Measurements from ENCODE around the gene CDC16.

The CDC16 gene

DNA sequence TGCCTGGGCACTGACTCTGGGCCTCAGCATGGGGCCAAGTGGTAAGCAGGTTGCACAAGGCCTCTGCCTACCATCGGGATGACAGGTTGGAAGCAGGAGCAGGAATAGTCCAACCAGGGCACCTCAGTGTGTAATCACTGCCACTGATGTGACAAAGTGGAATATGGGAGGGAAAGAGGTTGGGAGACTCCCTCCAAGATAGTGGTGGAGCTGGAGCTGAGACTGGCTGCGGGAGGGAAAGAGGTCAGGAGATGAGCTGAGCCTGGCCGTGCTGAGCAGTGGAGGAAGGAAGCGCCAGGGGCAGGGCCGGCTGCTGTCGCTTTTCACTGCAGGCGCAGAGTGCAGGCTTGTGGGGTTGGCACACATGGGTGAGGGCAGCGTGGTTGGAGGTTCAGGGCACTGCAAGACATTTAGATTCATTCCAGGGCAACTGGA, 53.5 kb downstream of the CDC16 start:
- Histone ChIP-seq H3K4me2 (ENCODE audit: low read length) (no peak overlapping the region), H3K4me1 (ENCODE audit: control insufficient read depth in 1 of 2, insufficient read depth in 2 of 2, low read length in 2 of 2) (no peaks in the 10 kb centered on the region), H3K9ac (ENCODE audit: low read length) (no peak overlapping the region), H3K9me3 (ENCODE audit: insufficient read depth, low read depth, low read length) (no peaks in the 10 kb centered on the region), H2BK120ac (ENCODE audit: insufficient read depth, low read length, poor library complexity) (no peak overlapping the region), H3K4ac (ENCODE audit: low read depth, low read length) (no peak overlapping the region), H3K4me3 (ENCODE audit: low read depth, low read length) (no peak overlapping the region), H4K8ac (ENCODE audit: low read depth, low read length) (no peak overlapping the region), H2BK12ac (ENCODE audit: low read length) (no peak overlapping the region), H3K27me3 (ENCODE audit: insufficient read depth, low read length) (no peaks in the 10 kb centered on the region), H3K79me1 (ENCODE audit: low read length) (no peaks in the 10 kb centered on the region), H2AFZ (ENCODE audit: insufficient read depth, low read length, poor library complexity) (no peak overlapping the region), H3K36me3 (ENCODE audit: control insufficient read depth in 1 of 2, insufficient read depth in 2 of 2, low read length in 2 of 2) (peaks cover 41 to 56% of the 10 kb centered on the region in 2 experiments), H3K27ac (ENCODE audit: low read depth, low read length) (no peak overlapping the region), H2AK5ac (ENCODE audit: low read length) (no peak overlapping the region), H4K91ac (ENCODE audit: low read depth, low read length) (no peak overlapping the region), H3K18ac (ENCODE audit: low read length) (no peak overlapping the region), H4K12ac (ENCODE audit: low read depth, low read length) (no peak overlapping the region), H2BK5ac (ENCODE audit: low read depth, low read length, poor library complexity) (no peak overlapping the region), H3K23ac (ENCODE audit: low read length) (no peak overlapping the region), H3K14ac (ENCODE audit: low read length) (no peak overlapping the region), H3K79me2 (ENCODE audit: control insufficient read depth, insufficient read depth, low read length, poor library complexity) (no peaks in the 10 kb centered on the region)
- no peak for DNase-seq
- no CpG with 5 or more reads among the region's 8 CpGs for WGBS (ENCODE audit: extremely low coverage, insufficient coverage, insufficient read length)

- no peak overlapping the region for H3K23ac ChIP-seq (ENCODE audit: low read length)
- no peak overlapping the region for H2BK5ac ChIP-seq (ENCODE audit: low read depth, low read length, poor library complexity)
- H3K4ac ChIP-seq (ENCODE audit: low read depth, low read length): no peak overlapping the region
- no peak overlapping the region for H4K8ac ChIP-seq (ENCODE audit: low read depth, low read length)
- H3K79me2 ChIP-seq (ENCODE audit: control insufficient read depth, insufficient read depth, low read length, poor library complexity): no peaks in the 10 kb centered on the region
- no peaks in the 10 kb centered on the region for H3K9me3 ChIP-seq (ENCODE audit: insufficient read depth, low read depth, low read length)
- no peak overlapping the region for H3K14ac ChIP-seq (ENCODE audit: low read length)
- no peak overlapping the region for H3K4me3 ChIP-seq (ENCODE audit: low read depth, low read length)
- H3K4me2 ChIP-seq (ENCODE audit: low read length): no peak overlapping the region
- no peaks in the 10 kb centered on the region for H3K27me3 ChIP-seq (ENCODE audit: insufficient read depth, low read length)
- no CpG with 5 or more reads among the region's 10 CpGs for WGBS (ENCODE audit: extremely low coverage, insufficient coverage, insufficient read length)
- H3K27ac ChIP-seq (ENCODE audit: low read depth, low read length): no peak overlapping the region
- H3K9ac ChIP-seq (ENCODE audit: low read length): no peak overlapping the region
- H3K36me3 ChIP-seq (ENCODE audit: control insufficient read depth in 1 of 2, insufficient read depth in 2 of 2, low read length in 2 of 2): peaks cover 37 to 49% of the 10 kb centered on the region in 2 experiments
- no peak overlapping the region for H4K91ac ChIP-seq (ENCODE audit: low read depth, low read length)
- no peaks in the 10 kb centered on the region for H3K79me1 ChIP-seq (ENCODE audit: low read length)
- H2BK12ac ChIP-seq (ENCODE audit: low read length): no peak overlapping the region
- no peak for DNase-seq
- no peaks in the 10 kb centered on the region for H3K4me1 ChIP-seq (ENCODE audit: control insufficient read depth in 1 of 2, insufficient read depth in 2 of 2, low read length in 2 of 2)
- H2BK120ac ChIP-seq (ENCODE audit: insufficient read depth, low read length, poor library complexity): no peak overlapping the region
- no peak overlapping the region for H2AFZ ChIP-seq (ENCODE audit: insufficient read depth, low read length, poor library complexity)
- no peak overlapping the region for H2AK5ac ChIP-seq (ENCODE audit: low read length)
- H4K12ac ChIP-seq (ENCODE audit: low read depth, low read length): no peak overlapping the region
- H3K18ac ChIP-seq (ENCODE audit: low read length): no peak overlapping the region
These were observed 61.8 kb downstream of the CDC16 start for GRCh38 chr13:114296448-114296847.

DNA sequence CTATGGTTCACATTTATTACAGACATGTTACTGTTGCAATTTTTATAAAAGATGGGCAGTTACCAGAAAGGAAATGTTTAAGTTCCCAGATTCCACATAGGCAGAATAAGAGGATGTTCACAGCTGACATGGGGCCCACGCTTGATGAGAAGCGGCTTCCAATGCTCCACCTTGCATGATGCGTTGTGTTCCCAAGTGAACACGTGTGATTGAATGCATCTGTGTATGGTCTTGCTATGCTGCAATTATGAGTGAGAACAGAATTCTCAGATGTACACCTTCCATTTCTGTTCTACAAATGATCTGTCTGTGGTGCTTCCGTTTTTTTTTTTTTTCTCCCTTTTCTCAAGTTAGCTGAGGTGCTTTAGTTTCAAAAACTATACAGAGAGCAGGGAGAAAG, 62.2 kb downstream of the CDC16 start:
- no peak overlapping the region for H2BK120ac ChIP-seq (ENCODE audit: insufficient read depth, low read length, poor library complexity)
- no peak overlapping the region for H3K4me3 ChIP-seq (ENCODE audit: low read depth, low read length)
- no peaks in the 10 kb centered on the region for H3K27me3 ChIP-seq (ENCODE audit: insufficient read depth, low read length)
- no peak overlapping the region for H4K12ac ChIP-seq (ENCODE audit: low read depth, low read length)
- H2AK5ac ChIP-seq (ENCODE audit: low read length): no peak overlapping the region
- H3K4ac ChIP-seq (ENCODE audit: low read depth, low read length): no peak overlapping the region
- no peak overlapping the region for H4K91ac ChIP-seq (ENCODE audit: low read depth, low read length)
- no peaks in the 10 kb centered on the region for H3K9me3 ChIP-seq (ENCODE audit: insufficient read depth, low read depth, low read length)
- H3K36me3 ChIP-seq (ENCODE audit: control insufficient read depth in 1 of 2, insufficient read depth in 2 of 2, low read length in 2 of 2): peaks cover 39 to 51% of the 10 kb centered on the region in 2 experiments
- no peak overlapping the region for H2AFZ ChIP-seq (ENCODE audit: insufficient read depth, low read length, poor library complexity)
- H2BK5ac ChIP-seq (ENCODE audit: low read depth, low read length, poor library complexity): no peak overlapping the region
- no peak overlapping the region for H3K27ac ChIP-seq (ENCODE audit: low read depth, low read length)
- H3K4me1 ChIP-seq (ENCODE audit: control insufficient read depth in 1 of 2, insufficient read depth in 2 of 2, low read length in 2 of 2): no peaks in the 10 kb centered on the region
- no peak overlapping the region for H3K23ac ChIP-seq (ENCODE audit: low read length)
- H3K4me2 ChIP-seq (ENCODE audit: low read length): no peak overlapping the region
- no peaks in the 10 kb centered on the region for H3K79me2 ChIP-seq (ENCODE audit: control insufficient read depth, insufficient read depth, low read length, poor library complexity)
- H3K9ac ChIP-seq (ENCODE audit: low read length): no peak overlapping the region
- H2BK12ac ChIP-seq (ENCODE audit: low read length): no peak overlapping the region
- no peaks in the 10 kb centered on the region for H3K79me1 ChIP-seq (ENCODE audit: low read length)
- no peak overlapping the region for H4K8ac ChIP-seq (ENCODE audit: low read depth, low read length)
- H3K18ac ChIP-seq (ENCODE audit: low read length): no peak overlapping the region
- H3K14ac ChIP-seq (ENCODE audit: low read length): no peak overlapping the region
- no CpG with 5 or more reads among the region's 5 CpGs for WGBS (ENCODE audit: extremely low coverage, insufficient coverage, insufficient read length)
- no peak for DNase-seq

DNA sequence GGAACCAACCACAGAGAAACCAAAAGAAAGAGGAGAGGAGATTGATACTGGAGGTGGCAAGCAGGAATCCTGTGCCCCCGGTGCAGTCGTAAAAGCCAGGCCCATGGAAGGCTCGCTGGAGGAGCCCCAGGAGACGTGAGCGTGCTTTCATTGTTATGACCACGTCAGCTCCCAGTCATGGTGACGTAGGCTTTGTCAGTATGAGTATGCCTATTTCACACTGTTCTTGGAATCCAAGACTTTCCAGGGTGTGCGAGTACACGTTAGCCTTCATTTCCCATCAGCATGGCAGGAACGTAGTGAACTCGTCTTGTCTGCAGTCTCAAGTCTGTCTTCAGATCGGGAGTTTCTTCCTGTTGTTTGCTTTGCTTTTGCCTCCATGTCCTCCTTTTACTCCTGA, 64.2 kb downstream of the CDC16 start:
- Histone ChIP-seq H2BK5ac (ENCODE audit: low read depth, low read length, poor library complexity) (no peak overlapping the region), H3K9ac (ENCODE audit: low read length) (no peak overlapping the region), H3K23ac (ENCODE audit: low read length) (no peak overlapping the region), H3K9me3 (ENCODE audit: insufficient read depth, low read depth, low read length) (peaks cover 3% of the 10 kb centered on the region), H3K4ac (ENCODE audit: low read depth, low read length) (no peak overlapping the region), H3K4me1 (ENCODE audit: control insufficient read depth in 1 of 2, insufficient read depth in 2 of 2, low read length in 2 of 2) (no peaks in the 10 kb centered on the region), H3K14ac (ENCODE audit: low read length) (no peak overlapping the region), H3K27me3 (ENCODE audit: insufficient read depth, low read length) (no peaks in the 10 kb centered on the region), H3K36me3 (ENCODE audit: control insufficient read depth in 1 of 2, insufficient read depth in 2 of 2, low read length in 2 of 2) (peaks cover 43 to 57% of the 10 kb centered on the region in 2 experiments), H2AFZ (ENCODE audit: insufficient read depth, low read length, poor library complexity) (no peak overlapping the region), H4K91ac (ENCODE audit: low read depth, low read length) (no peak overlapping the region), H2AK5ac (ENCODE audit: low read length) (no peak overlapping the region), H4K12ac (ENCODE audit: low read depth, low read length) (no peak overlapping the region), H4K8ac (ENCODE audit: low read depth, low read length) (no peak overlapping the region), H3K4me2 (ENCODE audit: low read length) (no peak overlapping the region), H2BK120ac (ENCODE audit: insufficient read depth, low read length, poor library complexity) (no peak overlapping the region), H3K79me2 (ENCODE audit: control insufficient read depth, insufficient read depth, low read length, poor library complexity) (no peaks in the 10 kb centered on the region), H3K79me1 (ENCODE audit: low read length) (no peaks in the 10 kb centered on the region), H3K27ac (ENCODE audit: low read depth, low read length) (no peak overlapping the region), H3K4me3 (ENCODE audit: low read depth, low read length) (no peak overlapping the region), H2BK12ac (ENCODE audit: low read length) (no peak overlapping the region), H3K18ac (ENCODE audit: low read length) (no peak overlapping the region)
- DNase-seq: no peak
- no CpG with 5 or more reads among the region's 12 CpGs for WGBS (ENCODE audit: extremely low coverage, insufficient coverage, insufficient read length)

Measured in trophoblast cell (in vitro differentiated cells and primary cell).